SK-N-SH treated with all-trans-retinoic acid at 6 μM for 48 hours (cell line): ENCODE results near the gene FNDC3B.

Experiments
- BACH2 ChIP-seq: fragments of 250-450 bp; sonication (Bioruptor Pico); IDR thresholded peaks from 2 replicates; pipeline ENCODE4 v1.9.0; 2021; ENCODE audit warnings: mild to moderate bottlenecking, borderline replicate concordance
- CREB5 ChIP-seq: fragments of 250-450 bp; sonication (Bioruptor Pico); IDR thresholded peaks from 2 replicates; pipeline ENCODE4 v1.5.1; 2020; ENCODE audit warnings: low read depth, mild to moderate bottlenecking, moderate library complexity
- CSDC2 ChIP-seq: fragments of 250-450 bp; sonication (Bioruptor Pico); IDR thresholded peaks from 2 replicates; pipeline ENCODE4 v1.5.0; 2020; ENCODE audit warnings: mild to moderate bottlenecking, moderate library complexity
- ESRRG ChIP-seq: fragments of 250-450 bp; sonication (Bioruptor Pico); IDR thresholded peaks from 2 replicates; pipeline ENCODE4 v1.6.1; 2021; ENCODE audit warnings: mild to moderate bottlenecking
- ISL1 ChIP-seq: fragments of 250-450 bp; sonication (Bioruptor Pico); IDR thresholded peaks from 2 replicates; pipeline ENCODE4 v2.1.2; 2022; ENCODE audit warnings: mild to moderate bottlenecking, moderate library complexity

- no peak for TF ChIP-seq BACH2 (CRISPR knock-in tag)
- no peak for TF ChIP-seq CREB5 (CRISPR knock-in tag)
- TF ChIP-seq CSDC2 (CRISPR knock-in tag) = no peak
- no peak for TF ChIP-seq ISL1
- no peak for TF ChIP-seq ESRRG (CRISPR knock-in tag)
Measured at GRCh38 chr3:172083995-172084409, 44.6 kb downstream of the FNDC3B start.
